GM19463 (cell line): ENCODE data around the gene MN1.

Source experiments
- ATAC-seq: cut with Tn5 transposase; IDR thresholded peaks from one replicate; pipeline ENCODE4 v1.9.1; 2021; ENCODE audit warnings: mild to moderate bottlenecking, moderate library complexity; ENCODE audit not compliant: unreplicated experiment

MN1 gene

GRCh38 chr22:27827604-27828587 is 26.3 kb upstream of the MN1 start:
- no peak for ATAC-seq

GRCh38 chr22:27825174-27825573 is 23.6 kb upstream of the MN1 start:
- ATAC-seq: no peak

GRCh38 chr22:27823221-27823620 is 21.7 kb upstream of the MN1 start:
- ATAC-seq: no peak

GRCh38 chr22:27820896-27821866 is 19.6 kb upstream of the MN1 start:
- no peak for ATAC-seq

GRCh38 chr22:27816552-27816951 is 15.0 kb upstream of the MN1 start:
- ATAC-seq: no peak

GRCh38 chr22:27815826-27816530 is 14.4 kb upstream of the MN1 start:
- no peak for ATAC-seq

GRCh38 chr22:27814993-27815392 is 13.4 kb upstream of the MN1 start:
- ATAC-seq: no peak

GRCh38 chr22:27811778-27812177 is 10.2 kb upstream of the MN1 start:
- no peak for ATAC-seq

GRCh38 chr22:27810609-27811151 is 9.1 kb upstream of the MN1 start:
- ATAC-seq: no peak

GRCh38 chr22:27809700-27810608 is 8.4 kb upstream of the MN1 start:
- ATAC-seq: no peak

- no peak for ATAC-seq
Measured at GRCh38 chr22:27809226-27809603, 7.7 kb upstream of the MN1 start.

- no peak for ATAC-seq
Measured at GRCh38 chr22:27808451-27809225, 7.1 kb upstream of the MN1 start.

GRCh38 chr22:27805841-27806240 is 4.3 kb upstream of the MN1 start:
- no peak for ATAC-seq

- ATAC-seq: no peak
Measured at GRCh38 chr22:27804470-27805297, 3.1 kb upstream of the MN1 start.

GRCh38 chr22:27803841-27804415 is 2.4 kb upstream of the MN1 start:
- no peak for ATAC-seq

- no peak for ATAC-seq
Measured at GRCh38 chr22:27802346-27803073, 954 bp upstream of the MN1 start.

- ATAC-seq: no peak
Measured at GRCh38 chr22:27801202-27801615, 347 bp downstream of the MN1 start.
